Activated CD4-positive, alpha-beta memory T cell treated with anti-CD3 and anti-CD28 coated beads for 36 hours (primary cell): Measurements from ENCODE around the gene TP73. TPM values are rescaled to one million over a fixed set of nuclear protein-coding genes. Genes with fewer than 3 reads are reported as not detected.

Experiments used
- CTCF ChIA-PET: fragments of 350-600 bp; sonication (Branson Sonifier 250); formaldehyde crosslinking; loops from one replicate; lab custom pipeline; 2021; ENCODE audit warnings: antibody characterized with exemption, inconsistent platforms; lab: Charles Lee
- POLR2A ChIA-PET: fragments of 350-600 bp; sonication (Branson Sonifier 250); formaldehyde crosslinking; loops from one replicate; lab custom pipeline; 2021; ENCODE audit warnings: antibody characterized with exemption; lab: Charles Lee
- DNase-seq: peaks from one replicate; pipeline ENCODE4 v3.0.0-alpha.2; 2020
- H3K27ac Mint-ChIP-seq: one replicate; pipeline ENCODE4 v1.8.0; 2021; ENCODE audit warnings: mixed read lengths
- H3K27me3 Mint-ChIP-seq: one replicate; pipeline ENCODE4 v1.8.0; 2021; ENCODE audit warnings: mixed read lengths
- H3K36me3 Mint-ChIP-seq: one replicate; pipeline ENCODE4 v1.8.0; 2021; ENCODE audit warnings: mixed read lengths
- H3K4me1 Mint-ChIP-seq: one replicate; pipeline ENCODE4 v1.8.0; 2021; ENCODE audit warnings: low read depth, mixed read lengths
- H3K4me3 Mint-ChIP-seq: one replicate; pipeline ENCODE4 v1.8.0; 2021; ENCODE audit warnings: mild to moderate bottlenecking, mixed read lengths
- H3K9me3 Mint-ChIP-seq: one replicate; pipeline ENCODE4 v1.8.0; 2021; ENCODE audit warnings: mixed read lengths
- intact Hi-C: fragments of 100-400 bp; cut with micrococcal nuclease; formaldehyde crosslinking; loops from one replicate; pipeline ENCODE4 v1.15.1; 2023
- total RNA-seq, 2 experiments: library from RNA; stranded (reverse); gene quantifications; one replicate each; pipeline ENCODE4 v1.2.3, GENCODE V29; 2021

The TP73 gene
- total RNA-seq, 2 experiments from 2014 or later: 0.62 to 0.65 TPM

GRCh38 chr1:3652548-3653285 lies 401 bp downstream of the TP73 start:
- no peak overlapping the region for H3K27ac Mint-ChIP-seq
- peaks cover 43% of the 10 kb centered on the region for H3K27me3 Mint-ChIP-seq
- ChIA-PET CTCF (no interaction called here), POLR2A (no interaction called here)
- H3K4me3 Mint-ChIP-seq: no peak overlapping the region
- no peaks in the 10 kb centered on the region for H3K36me3 Mint-ChIP-seq
- no peak for DNase-seq
- intact Hi-C loops: loop anchor here (5.0 to 10.0 kb wide), 2 partner anchors 145 to 252 kb away; partner anchors contain the start of genes C1orf174 and LRRC47
- H3K4me1 Mint-ChIP-seq: peaks cover 36% of the 10 kb centered on the region
- no peaks in the 10 kb centered on the region for H3K9me3 Mint-ChIP-seq

GRCh38 chr1:3653286-3653618 lies 936 bp downstream of the TP73 start:
- H3K9me3 Mint-ChIP-seq: no peaks in the 10 kb centered on the region
- H3K36me3 Mint-ChIP-seq: no peaks in the 10 kb centered on the region
- DNase-seq: no peak
- POLR2A ChIA-PET: no interaction called here
- H3K4me1 Mint-ChIP-seq: peaks cover 31% of the 10 kb centered on the region
- no peak overlapping the region for H3K4me3 Mint-ChIP-seq
- intact Hi-C loops: loop anchor here (5.0 to 10.0 kb wide), 2 partner anchors 144 to 252 kb away; partner anchors contain the start of genes C1orf174 and LRRC47
- H3K27ac Mint-ChIP-seq: no peak overlapping the region
- CTCF ChIA-PET: interaction anchor here (1.4 kb wide), 1 partner anchor 34 kb away, joined by 6 read pairs; no protein-coding TSS in a partner anchor
- peaks cover 47% of the 10 kb centered on the region for H3K27me3 Mint-ChIP-seq

GRCh38 chr1:3654549-3655281 lies 2.4 kb downstream of the TP73 start:
- Mint-ChIP-seq H3K4me3 (no peak overlapping the region), H3K36me3 (no peaks in the 10 kb centered on the region), H3K27ac (no peak overlapping the region), H3K4me1 (peaks cover 20% of the 10 kb centered on the region), H3K9me3 (no peaks in the 10 kb centered on the region), H3K27me3 (peaks cover 51% of the 10 kb centered on the region)
- intact Hi-C loops: loop anchor here (5.0 to 10.0 kb wide), 2 partner anchors 143 to 250 kb away; partner anchors contain the start of genes C1orf174 and LRRC47
- no peak for DNase-seq
- CTCF ChIA-PET: interaction anchor here (1.4 kb wide), 1 partner anchor 35 kb away, joined by 6 read pairs; no protein-coding TSS in a partner anchor
- POLR2A ChIA-PET: no interaction called here

GRCh38 chr1:3656450-3657095 lies 4.3 kb downstream of the TP73 start:
- Mint-ChIP-seq H3K9me3 (no peaks in the 10 kb centered on the region), H3K4me3 (no peak overlapping the region), H3K27me3 (peaks cover 42% of the 10 kb centered on the region), H3K4me1 (peaks cover 13% of the 10 kb centered on the region), H3K27ac (no peak overlapping the region), H3K36me3 (no peaks in the 10 kb centered on the region)
- peak; percentile 48 for DNase-seq
- CTCF ChIA-PET: no interaction called here
- intact Hi-C loops: loop anchor here (10.0 kb wide), 1 partner anchor 248 kb away; the partner anchor contains the start of gene C1orf174
- POLR2A ChIA-PET: no interaction called here

- Mint-ChIP-seq H3K4me1 (peaks cover 13% of the 10 kb centered on the region), H3K27me3 (peaks cover 42% of the 10 kb centered on the region), H3K9me3 (no peaks in the 10 kb centered on the region), H3K4me3 (no peak overlapping the region), H3K36me3 (no peaks in the 10 kb centered on the region), H3K27ac (no peak overlapping the region)
- POLR2A ChIA-PET: no interaction called here
- intact Hi-C loops: loop anchor here (10.0 kb wide), 1 partner anchor 248 kb away; the partner anchor contains the start of gene C1orf174
- no peak for DNase-seq
- CTCF ChIA-PET: no interaction called here
Observed at GRCh38 chr1:3657096-3657475, 4.8 kb downstream of the TP73 start.

GRCh38 chr1:3657578-3658230 lies 5.4 kb downstream of the TP73 start:
- H3K27ac Mint-ChIP-seq: no peak overlapping the region
- H3K4me3 Mint-ChIP-seq: no peak overlapping the region
- no peak for DNase-seq
- peaks cover 13% of the 10 kb centered on the region for H3K4me1 Mint-ChIP-seq
- ChIA-PET CTCF (no interaction called here), POLR2A (no interaction called here)
- H3K9me3 Mint-ChIP-seq: no peaks in the 10 kb centered on the region
- no peaks in the 10 kb centered on the region for H3K36me3 Mint-ChIP-seq
- H3K27me3 Mint-ChIP-seq: peaks cover 42% of the 10 kb centered on the region
- intact Hi-C loops: loop anchor here (10.0 kb wide), 1 partner anchor 247 kb away; the partner anchor contains the start of gene C1orf174

GRCh38 chr1:3658231-3658615 lies 5.9 kb downstream of the TP73 start:
- H3K27me3 Mint-ChIP-seq: peaks cover 40% of the 10 kb centered on the region
- H3K27ac Mint-ChIP-seq: no peak overlapping the region
- peaks cover 13% of the 10 kb centered on the region for H3K4me1 Mint-ChIP-seq
- H3K4me3 Mint-ChIP-seq: no peak overlapping the region
- ChIA-PET CTCF (no interaction called here), POLR2A (no interaction called here)
- H3K36me3 Mint-ChIP-seq: no peaks in the 10 kb centered on the region
- H3K9me3 Mint-ChIP-seq: no peaks in the 10 kb centered on the region
- DNase-seq: no peak
- intact Hi-C loops: loop anchor here (10.0 kb wide), 1 partner anchor 247 kb away; the partner anchor contains the start of gene C1orf174

- H3K27ac Mint-ChIP-seq: no peak overlapping the region
- CTCF ChIA-PET: no interaction called here
- intact Hi-C loops: loop anchor here (10.0 kb wide), 1 partner anchor 246 kb away; the partner anchor contains the start of gene C1orf174
- DNase-seq: no peak
- H3K9me3 Mint-ChIP-seq: no peaks in the 10 kb centered on the region
- peaks cover 13% of the 10 kb centered on the region for H3K4me1 Mint-ChIP-seq
- H3K36me3 Mint-ChIP-seq: no peaks in the 10 kb centered on the region
- H3K4me3 Mint-ChIP-seq: no peak overlapping the region
- POLR2A ChIA-PET: no interaction called here
- H3K27me3 Mint-ChIP-seq: peaks cover 31% of the 10 kb centered on the region
Observed at GRCh38 chr1:3659093-3659492, 6.8 kb downstream of the TP73 start.

- H3K4me1 Mint-ChIP-seq: peaks cover 13% of the 10 kb centered on the region
- ChIA-PET POLR2A (no interaction called here), CTCF (no interaction called here)
- no peak for DNase-seq
- no peak overlapping the region for H3K27ac Mint-ChIP-seq
- intact Hi-C loops: no loop called here
- H3K27me3 Mint-ChIP-seq: peaks cover 21% of the 10 kb centered on the region
- H3K4me3 Mint-ChIP-seq: no peak overlapping the region
- no peaks in the 10 kb centered on the region for H3K36me3 Mint-ChIP-seq
- no peaks in the 10 kb centered on the region for H3K9me3 Mint-ChIP-seq
Observed at GRCh38 chr1:3660704-3661103, 8.4 kb downstream of the TP73 start.

GRCh38 chr1:3661631-3662030 lies 9.3 kb downstream of the TP73 start:
- Mint-ChIP-seq H3K4me1 (peaks cover 6% of the 10 kb centered on the region), H3K36me3 (no peaks in the 10 kb centered on the region), H3K27me3 (peaks cover 16% of the 10 kb centered on the region), H3K9me3 (no peaks in the 10 kb centered on the region), H3K27ac (no peak overlapping the region), H3K4me3 (no peak overlapping the region)
- ChIA-PET POLR2A (no interaction called here), CTCF (no interaction called here)
- no peak for DNase-seq
- intact Hi-C loops: no loop called here

GRCh38 chr1:3662080-3662671 lies 9.9 kb downstream of the TP73 start:
- POLR2A ChIA-PET: no interaction called here
- peaks cover 1% of the 10 kb centered on the region for H3K4me1 Mint-ChIP-seq
- no peak for DNase-seq
- H3K27ac Mint-ChIP-seq: no peak overlapping the region
- CTCF ChIA-PET: no interaction called here
- peaks cover 10% of the 10 kb centered on the region for H3K27me3 Mint-ChIP-seq
- intact Hi-C loops: no loop called here
- no peaks in the 10 kb centered on the region for H3K36me3 Mint-ChIP-seq
- no peak overlapping the region for H3K4me3 Mint-ChIP-seq
- no peaks in the 10 kb centered on the region for H3K9me3 Mint-ChIP-seq
